Fibroblast of skin of abdomen (primary cell): ENCODE measurements around the gene ALG12.
"Not testable (repeated sequence)": the region's sequence is repeated elsewhere in the genome, so short reads cannot be mapped to it uniquely, and the experiment has no call there.

Experiments
- DNase-seq: peaks from one replicate; pipeline ENCODE4 v3.0.0-alpha.2; 2013

Gene ALG12

DNA sequence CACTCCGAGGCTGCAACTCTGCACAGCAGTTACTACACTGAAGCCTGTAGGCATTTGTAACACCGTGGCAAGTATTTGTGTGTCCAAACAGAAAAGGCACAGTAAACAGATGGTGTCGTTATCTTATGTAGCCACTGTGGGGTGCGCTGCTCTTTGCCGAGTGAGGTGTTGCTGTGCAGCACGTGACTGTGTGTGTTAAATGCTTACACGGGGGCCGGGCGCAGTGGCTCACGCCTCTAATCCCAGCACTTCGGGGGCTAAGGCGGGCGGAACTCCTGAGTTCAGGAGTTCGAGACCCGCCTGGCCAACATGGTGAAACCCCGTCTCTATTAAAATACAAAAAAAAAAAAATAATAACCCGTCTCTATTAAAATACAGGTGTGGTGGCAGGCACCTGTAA is 53.1 kb downstream of the ALG12 start:
- no peak for DNase-seq

DNA sequence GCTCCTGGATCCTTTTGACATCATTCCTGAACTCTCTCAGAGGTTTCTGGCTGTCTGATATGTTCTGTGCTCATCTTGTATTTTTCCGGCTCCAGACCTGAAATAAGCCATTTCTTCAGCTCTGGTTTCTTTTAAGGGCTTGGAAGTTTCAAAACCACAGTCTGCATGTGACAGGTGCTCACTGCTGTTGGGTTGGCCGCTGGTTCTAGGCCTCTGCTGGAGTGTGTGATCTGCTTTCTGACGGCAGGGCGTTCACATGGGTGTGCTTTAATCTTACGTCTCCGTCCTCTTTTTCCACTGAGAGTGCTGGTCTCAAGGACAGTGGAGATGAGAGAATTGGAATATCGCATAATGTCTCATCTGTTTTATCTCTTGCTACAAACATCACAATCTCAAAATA is 54.3 kb downstream of the ALG12 start:
- DNase-seq, result no peak

DNA sequence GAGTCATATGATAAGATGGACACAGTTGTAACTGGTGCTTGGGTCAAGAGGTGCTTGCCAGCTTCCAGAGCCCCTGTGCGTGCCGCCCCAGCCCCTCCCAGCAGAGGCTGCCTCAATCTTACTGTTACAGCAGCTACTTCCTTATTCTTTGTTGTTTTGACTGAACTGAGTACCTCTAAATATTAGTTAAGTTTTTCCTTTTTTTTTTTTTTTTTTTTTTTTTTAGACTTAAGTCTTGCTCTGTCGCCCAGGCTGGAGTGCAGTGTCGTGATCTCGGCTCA is 55.8 kb downstream of the ALG12 start:
- DNase-seq, result no peak

DNA sequence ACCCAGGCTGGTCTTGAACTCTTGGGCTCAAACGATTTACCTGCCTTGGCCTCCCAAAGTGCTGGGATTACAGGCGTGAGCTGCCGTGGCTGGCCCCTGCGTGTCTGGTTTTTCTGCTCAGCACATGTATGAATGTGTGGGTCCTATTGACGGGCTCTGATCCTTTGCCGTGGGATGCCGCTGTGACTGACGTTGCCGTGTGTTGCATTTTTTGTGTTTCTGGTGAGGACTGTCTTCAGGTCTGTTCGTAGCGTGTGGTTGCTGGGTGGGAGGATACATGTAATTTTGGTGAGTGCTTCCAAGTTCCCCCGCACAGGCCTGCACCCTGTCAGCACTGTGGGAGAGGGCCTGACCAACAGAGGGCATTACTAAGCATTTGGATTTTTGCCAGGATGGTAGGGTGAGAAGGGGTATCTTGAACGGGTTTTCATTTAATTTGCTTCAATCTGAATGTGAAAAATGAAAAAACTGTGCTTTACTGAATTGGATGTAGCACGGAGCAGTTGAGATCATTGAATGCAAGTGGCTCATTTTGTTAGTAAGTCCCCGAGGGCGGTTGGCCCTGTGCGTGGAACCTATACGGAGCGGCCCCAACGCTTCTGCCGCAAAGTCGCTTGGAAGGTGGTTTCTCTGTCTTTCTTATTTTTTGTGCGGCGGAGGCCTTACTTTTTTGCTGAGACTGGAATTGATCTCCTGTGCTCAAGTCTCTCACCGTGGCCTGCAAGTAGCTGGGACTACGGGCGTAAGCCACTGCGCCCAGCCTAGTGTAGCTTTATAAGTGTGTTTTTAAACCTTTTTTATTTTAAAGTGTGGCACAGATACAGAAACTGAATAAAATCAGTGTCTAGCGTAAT is 56.4 kb downstream of the ALG12 start:
- DNase-seq, result no peak

DNA sequence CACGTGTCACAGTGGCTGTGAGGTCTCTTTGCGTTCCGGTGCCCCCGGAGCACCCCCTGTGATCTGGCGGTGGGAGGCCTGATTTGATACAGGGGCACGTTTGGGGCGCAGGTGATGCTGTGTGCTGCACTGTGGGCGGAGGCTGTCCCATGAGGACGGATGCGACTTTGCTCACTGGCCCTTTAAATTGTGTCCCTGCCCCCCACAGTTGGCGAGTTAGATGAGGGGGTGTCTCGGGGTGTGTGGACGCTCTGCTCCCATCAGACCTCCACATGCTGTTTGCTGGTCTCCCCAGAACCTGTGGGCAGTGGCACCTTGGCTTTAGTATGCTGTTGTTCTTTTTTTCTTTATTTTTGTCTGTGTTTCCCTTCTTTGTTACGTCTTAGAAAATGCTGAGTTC is 59.4 kb downstream of the ALG12 start:
- DNase-seq, result no peak

DNA sequence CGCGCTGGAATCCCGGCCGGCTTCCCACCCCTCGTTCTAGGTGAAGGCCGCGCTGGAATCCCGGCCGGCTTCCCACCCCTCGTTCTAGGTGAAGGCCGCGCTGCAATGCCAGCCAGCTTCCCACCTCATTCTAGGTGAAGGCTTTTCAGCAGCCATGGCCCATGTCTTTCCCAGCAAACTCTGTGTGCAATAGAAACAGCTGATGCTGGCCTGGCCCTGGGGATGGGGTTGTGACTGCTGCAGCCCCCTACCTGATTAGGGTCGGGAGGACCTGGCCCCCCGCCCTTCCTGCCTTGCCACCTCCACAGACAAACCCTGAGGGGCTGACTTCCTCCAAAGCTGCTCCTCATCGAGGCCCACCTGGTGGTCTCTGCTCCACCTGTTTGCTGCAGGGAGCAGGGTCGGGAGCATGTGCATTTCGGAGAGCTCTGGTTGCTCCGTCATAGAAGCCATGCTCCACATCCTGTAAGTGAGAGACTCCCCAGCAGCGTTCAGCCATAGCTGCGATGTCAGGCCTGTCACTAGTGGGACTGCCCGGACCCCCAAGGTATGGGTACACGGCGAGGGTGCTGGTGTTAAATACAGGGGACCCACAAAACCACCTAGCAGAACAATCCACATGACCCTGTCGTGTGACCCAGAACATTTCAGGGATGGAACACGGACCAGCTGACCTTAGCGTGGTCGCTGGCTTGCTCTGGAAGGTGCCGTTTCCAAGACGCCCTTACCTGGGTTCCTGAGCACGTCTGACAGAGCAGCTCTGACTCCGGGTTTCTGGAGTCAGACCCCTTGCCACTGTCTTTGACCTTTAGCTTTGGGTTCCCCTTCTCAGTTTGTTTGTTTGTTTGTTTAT is 61.2 kb downstream of the ALG12 start:
- no peak for DNase-seq

DNA sequence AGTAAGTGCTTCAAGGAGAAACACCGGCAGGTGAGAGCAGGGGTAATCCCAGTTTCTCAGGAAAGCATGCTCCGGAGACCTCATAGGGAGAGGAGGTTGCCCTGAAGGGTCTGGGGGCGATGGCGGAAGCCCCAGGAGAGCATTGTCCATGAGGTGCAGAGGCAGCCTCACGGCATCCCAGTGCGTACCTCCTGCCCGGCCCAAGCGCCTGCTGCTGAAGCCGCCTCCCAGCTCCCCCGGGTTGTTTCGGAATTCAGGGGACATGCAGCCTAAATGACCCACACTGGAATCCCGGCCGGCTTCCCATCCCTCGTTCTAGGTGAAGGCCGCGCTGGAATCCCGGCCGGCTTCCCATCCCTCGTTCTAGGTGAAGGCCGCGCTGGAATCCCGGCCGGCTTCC is 61.9 kb downstream of the ALG12 start:
- no peak for DNase-seq

DNA sequence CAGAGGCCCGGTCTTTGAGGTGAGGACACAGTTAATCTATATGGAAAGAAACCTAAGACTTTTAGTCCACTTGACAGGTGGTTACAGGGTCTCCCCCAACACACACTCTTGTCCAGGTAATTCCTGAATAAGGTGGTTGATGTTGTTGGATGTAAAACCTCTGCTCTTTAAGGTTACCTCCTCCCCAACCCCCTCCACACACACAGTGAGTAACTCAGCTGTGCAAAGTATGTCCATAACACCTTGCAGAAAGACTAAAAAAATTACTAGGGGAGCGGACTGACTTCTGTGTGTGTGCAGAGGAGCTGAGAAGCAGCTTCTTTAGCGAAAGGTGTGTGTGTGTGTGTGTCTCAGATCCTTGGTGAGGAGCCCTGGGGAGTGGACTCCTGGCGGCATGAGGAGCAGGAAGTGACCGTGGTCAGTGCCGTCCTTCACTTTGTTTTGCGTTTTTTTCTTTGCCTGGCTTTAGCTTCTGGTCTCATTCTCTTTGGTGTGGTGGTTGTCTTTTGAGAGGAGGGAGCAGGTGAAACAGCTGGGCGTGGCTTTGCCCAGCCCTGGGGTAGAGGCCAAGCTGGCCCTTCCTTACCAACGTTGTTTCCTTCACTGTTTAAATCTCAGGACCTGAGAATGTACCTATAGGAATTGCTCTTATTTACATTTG is 62.9 kb downstream of the ALG12 start:
- DNase-seq, result no peak

DNA sequence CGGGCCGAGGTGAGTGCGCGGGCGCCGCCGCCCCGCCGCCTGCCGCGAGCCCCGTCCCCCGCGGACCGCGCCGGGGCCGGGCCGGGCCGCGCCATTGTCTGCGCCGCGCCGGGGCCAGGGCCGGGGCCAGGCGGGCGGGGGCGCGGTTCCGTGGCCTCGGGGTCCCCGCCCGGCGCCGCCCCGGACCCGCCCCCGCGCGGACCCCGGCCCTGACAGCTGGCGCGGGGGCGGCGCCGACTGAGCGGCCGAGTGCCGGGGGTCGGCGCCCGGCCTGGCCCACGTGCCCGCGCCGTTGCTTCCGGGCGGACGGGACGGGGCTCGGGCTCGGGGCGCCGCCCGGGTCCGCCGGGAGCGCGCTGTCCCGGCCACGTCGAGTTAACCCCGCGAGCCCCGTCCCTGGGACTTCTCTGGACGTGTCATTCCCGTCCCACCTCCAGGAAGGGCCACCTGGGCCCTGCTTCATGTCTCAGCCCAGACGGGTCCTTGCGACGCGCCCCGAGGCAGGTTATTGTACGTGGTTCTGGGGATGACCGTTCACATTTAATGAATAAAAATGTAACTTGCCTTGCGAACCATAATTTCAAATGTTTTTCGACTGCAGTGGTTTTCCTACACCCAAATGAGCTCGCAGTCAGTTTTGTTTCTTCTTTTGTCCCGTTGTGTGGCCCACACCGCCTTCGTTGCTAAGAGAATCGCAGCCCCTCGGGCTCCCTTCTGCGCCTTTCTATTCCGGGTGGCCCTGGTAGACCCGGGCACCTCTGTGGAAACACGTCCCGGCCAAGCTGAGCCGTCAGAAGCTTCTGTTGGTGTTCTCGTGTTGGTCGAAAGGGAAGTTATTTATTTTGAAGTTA is 64.0 kb downstream of the ALG12 start:
- peak; percentile 13 for DNase-seq

DNA sequence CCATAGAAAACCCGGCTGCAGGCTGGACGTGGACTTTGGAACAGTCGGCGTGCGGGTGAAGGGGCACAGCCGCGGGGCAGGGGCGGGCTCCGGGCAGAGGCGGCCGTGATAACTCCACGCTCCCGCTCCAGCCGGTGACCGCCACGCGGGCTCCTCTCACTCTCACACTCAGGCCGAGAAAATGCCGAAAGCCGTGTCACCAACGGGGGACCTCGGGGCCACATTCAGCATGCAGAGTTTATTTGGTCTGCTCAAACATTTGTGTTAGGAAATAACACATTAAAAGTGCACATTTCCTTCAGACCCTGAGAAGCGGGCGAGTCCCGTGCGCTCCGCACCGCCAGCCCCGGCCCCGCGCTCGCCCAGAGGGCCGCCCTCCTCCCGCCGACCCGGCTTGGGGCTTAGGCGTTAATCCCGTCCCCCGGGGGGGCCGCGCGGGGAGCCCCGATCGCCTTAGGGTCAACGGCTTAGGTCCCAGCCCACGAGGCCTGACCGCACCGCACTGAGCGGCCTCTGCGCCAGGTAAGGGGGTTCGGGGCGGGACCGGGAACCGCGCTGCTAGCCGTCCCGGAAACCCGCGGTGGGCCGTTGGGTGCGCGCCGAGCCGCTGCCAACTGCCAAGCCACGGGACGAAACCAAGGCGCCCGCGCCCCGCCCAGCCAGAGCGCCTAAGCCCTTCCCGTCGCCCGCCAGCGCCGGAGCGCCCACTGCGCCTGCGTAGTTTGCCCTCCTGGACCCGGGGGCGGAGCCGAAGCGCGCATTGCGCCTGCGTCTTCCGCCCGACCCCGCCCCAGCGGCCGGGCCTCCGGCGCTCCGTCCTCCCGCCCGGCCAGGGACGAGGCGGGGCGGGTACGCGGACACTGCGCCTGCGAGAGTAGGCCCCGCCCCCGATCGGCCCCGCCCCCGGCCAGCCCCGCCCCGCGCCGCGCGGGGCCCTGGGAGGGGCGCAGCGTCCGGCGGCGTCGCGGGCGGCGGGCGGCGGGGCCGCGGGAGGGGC is 65.0 kb downstream of the ALG12 start, which contains the start of gene ZBED4:
TSS of gene ZBED4 (plus strand) at position 947 of the 997 bp plus-strand sequence. CDS start 29,819 bp downstream, outside the sequence.
- DNase-seq, result peak; percentile 96

DNA sequence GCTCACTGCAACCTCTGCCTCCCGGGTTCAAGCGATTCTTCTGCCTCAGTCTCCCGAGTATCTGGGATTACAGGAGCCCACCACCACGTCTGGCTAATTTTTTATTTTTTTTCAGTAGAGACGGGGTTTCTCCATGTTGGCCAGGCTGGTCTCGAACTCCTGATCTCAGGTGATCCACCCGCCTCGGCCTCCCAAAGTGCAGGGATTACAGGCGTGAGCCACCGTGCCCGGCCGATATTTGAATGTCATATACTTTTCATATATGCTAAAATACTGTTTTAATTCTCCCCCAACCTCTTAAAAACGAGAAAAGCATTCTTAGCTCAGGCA is 65.7 kb downstream of the ALG12 start:
- not testable (repeated sequence) for DNase-seq

DNA sequence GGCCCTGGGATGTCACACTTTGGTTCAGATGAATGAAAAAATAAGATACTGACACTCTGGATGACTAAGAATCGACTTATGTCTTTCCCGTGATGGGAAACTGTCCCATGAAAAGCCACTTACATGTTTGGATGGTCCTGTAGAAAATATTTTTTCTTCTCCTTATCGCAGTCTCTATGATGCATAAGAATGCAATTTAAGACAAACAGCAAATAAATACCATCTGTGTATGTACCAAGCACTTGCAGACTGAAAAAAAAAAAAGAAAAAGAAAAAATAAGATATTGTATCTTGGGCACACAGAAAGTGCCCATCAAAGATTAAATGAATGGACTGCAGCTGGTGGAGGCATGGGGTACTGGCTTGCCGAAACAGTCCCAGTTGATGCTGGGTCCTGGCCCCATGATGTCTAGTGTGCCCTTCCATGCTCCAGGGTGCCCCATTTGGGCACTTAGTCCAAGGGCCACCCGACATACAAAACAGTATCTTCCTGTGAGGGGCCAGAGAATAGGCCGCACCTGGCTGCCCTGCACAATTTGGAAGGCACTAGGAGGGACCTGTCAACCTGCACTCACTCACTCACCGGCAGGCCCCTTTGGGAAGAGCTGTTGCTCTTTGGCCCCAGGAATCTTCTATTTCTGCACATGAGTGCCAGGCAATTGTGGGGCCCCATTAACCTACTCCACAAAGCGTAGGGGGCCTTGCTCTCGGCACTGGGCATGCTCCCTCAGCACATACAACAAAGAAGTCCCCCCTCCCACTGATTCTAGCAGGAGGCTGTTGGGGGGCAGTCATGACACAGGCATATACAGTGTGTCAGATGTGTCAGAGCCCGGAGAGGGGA is 67.1 kb downstream of the ALG12 start:
- no peak for DNase-seq
